Type B pancreatic cell (in vitro differentiated cells): Measurements from ENCODE around the gene CYREN. TPM values are rescaled to one million over a fixed set of nuclear protein-coding genes. Genes with fewer than 3 reads are reported as not detected.

Source experiments
- DNase-seq: peaks from one replicate; pipeline ENCODE4 v3.0.0; 2021; ENCODE audit warnings: mixed read lengths; ENCODE audit not compliant: unreplicated experiment; ENCODE audit errors: extremely low spot score
- H3K27ac Mint-ChIP-seq: 2 replicates; pipeline ENCODE4 v1.8.0; 2021; ENCODE audit warnings: mild to moderate bottlenecking, mixed read lengths
- H3K27me3 Mint-ChIP-seq: 2 replicates; pipeline ENCODE4 v1.8.0; 2021; ENCODE audit warnings: mixed read lengths
- H3K36me3 Mint-ChIP-seq: 2 replicates; pipeline ENCODE4 v1.8.0; 2021; ENCODE audit warnings: mixed read lengths
- H3K4me1 Mint-ChIP-seq: one replicate; pipeline ENCODE4 v1.8.0; 2021; ENCODE audit warnings: mixed read lengths; ENCODE audit not compliant: unreplicated experiment
- H3K4me3 Mint-ChIP-seq: 2 replicates; pipeline ENCODE4 v1.8.0; 2021; ENCODE audit warnings: mild to moderate bottlenecking, mixed read lengths
- H3K9me3 Mint-ChIP-seq: 2 replicates; pipeline ENCODE4 v1.8.0; 2021; ENCODE audit warnings: mixed read lengths
- CTCF ChIP-seq: fragments of 200-600 bp; sonication (generic); conservative IDR thresholded peaks from 2 replicates; pipeline ENCODE4 v1.5.0; 2021; ENCODE audit warnings: antibody characterized with exemption, mild to moderate bottlenecking
- total RNA-seq: library from RNA; stranded (reverse); gene quantifications from 2 replicates; pipeline ENCODE4 v1.2.1, GENCODE V29; 2021; ENCODE audit warnings: low replicate concordance

The CYREN gene
- total RNA-seq, 1 donor from 2014 or later: 51.0 TPM

GRCh38 chr7:135169964-135170273 lies 588 bp downstream of the CYREN start:
- peak overlapping the region; percentile 92 for H3K4me3 Mint-ChIP-seq
- no peak for TF ChIP-seq CTCF
- H3K9me3 Mint-ChIP-seq: no peaks in the 10 kb centered on the region
- H3K36me3 Mint-ChIP-seq: peaks cover 21% of the 10 kb centered on the region
- no peaks in the 10 kb centered on the region for H3K27me3 Mint-ChIP-seq
- H3K27ac Mint-ChIP-seq: peak overlapping the region; percentile 81
- DNase-seq: no peak
- peaks cover 26% of the 10 kb centered on the region for H3K4me1 Mint-ChIP-seq

DNA sequence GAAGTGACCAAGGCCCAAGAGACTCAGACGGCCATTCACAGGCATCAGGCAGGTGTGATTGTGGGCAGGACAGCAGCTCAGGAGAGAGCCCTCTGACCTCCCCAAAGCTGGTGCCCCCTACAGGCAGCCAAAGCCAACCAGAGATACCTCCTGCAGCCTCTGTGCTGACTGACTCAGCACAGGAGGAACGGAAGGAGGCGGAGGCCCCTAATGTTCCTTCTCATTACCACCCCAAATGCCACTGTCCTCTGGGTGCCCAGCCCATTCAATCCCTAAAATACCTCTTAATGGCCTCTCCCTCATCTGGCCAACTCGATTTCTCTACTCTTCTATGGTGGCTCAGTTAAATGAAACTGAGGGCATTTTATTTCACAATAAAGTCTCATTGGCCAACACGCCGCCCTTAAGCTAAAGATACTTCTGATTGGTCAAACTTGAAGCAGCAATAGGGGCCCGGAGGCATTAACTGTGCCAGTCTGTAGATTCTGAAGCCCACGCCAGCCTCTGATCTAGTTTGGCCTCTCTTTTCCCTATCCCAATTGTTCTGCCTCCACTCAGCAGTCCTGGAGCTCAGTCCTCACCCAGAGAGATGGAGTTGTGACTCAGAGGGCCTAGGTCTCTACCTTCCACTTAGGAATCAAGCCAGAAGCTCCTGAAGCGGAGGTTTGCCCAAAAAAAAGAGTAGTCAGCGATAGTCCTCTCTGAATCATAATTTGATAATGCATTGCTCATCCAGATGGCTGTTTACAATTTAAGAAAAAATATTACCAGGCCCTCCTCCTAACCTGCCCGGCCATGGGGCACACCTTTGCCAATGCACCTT lies 1.2 kb downstream of the CYREN start:
- Mint-ChIP-seq H3K9me3 (no peaks in the 10 kb centered on the region), H3K27ac (peak overlapping the region; percentile 81), H3K27me3 (no peaks in the 10 kb centered on the region), H3K4me1 (peaks cover 26% of the 10 kb centered on the region), H3K4me3 (peak overlapping the region; percentile 92), H3K36me3 (peaks cover 21% of the 10 kb centered on the region)
- DNase-seq: no peak
- peak; percentile 47 for TF ChIP-seq CTCF

DNA sequence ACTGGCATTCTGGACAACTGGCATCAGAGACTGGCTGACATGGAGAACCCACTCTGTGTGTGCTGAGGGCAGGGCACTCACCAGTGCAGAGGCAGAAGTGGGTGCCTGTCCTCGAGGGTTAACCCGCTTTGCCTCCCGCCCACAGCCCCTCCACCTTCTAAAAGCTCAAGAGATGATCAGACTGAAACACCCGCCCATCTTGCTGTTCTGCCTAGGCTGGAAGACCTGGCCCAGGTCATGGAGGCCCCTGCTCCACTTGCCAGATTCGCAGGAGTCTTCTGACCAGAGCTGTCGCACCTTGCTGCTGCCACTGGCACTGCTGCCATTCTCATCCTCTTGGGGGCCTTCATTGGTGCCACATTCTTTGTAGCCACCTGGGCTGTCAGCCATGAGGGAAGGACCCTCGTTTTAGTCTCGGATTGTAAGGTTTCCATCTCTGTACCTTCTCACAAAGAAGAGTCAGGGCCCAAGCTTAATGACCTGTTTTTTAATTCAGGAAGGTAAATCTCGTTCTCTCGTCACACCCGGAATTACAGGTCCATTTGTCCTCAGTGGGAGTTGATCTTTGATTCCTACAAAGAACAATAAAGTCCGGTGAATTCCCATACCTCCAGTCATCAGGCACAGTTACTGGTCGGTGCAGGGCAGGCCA lies 1.9 kb downstream of the CYREN start:
- peaks cover 27% of the 10 kb centered on the region for H3K36me3 Mint-ChIP-seq
- H3K27me3 Mint-ChIP-seq: no peaks in the 10 kb centered on the region
- no peak for DNase-seq
- H3K4me1 Mint-ChIP-seq: peaks cover 26% of the 10 kb centered on the region
- peak overlapping the region; percentile 92 for H3K4me3 Mint-ChIP-seq
- H3K27ac Mint-ChIP-seq: no peak overlapping the region
- H3K9me3 Mint-ChIP-seq: peaks cover 5% of the 10 kb centered on the region
- TF ChIP-seq CTCF: no peak

DNA sequence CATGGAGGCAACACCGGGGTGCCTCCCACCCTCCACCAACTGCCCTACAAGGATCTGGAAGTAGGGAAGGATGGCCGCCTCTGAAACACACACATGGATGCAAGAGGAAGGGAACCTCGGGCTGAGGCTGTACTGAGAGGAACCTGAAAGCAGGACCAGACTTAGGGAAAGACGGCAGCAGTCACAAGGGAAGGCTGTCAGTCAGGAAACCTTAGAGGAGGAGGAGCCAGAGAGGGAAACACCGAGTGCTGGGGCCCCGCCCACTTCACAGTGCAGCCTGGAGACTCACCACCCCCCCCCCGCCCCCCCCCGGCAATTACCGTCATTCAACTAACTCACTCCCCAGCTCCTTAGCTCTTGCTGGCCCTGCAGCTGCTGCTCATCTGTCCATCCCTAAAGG lies 2.5 kb downstream of the CYREN start:
- Mint-ChIP-seq H3K4me1 (peaks cover 26% of the 10 kb centered on the region), H3K27ac (no peak overlapping the region), H3K36me3 (peaks cover 28% of the 10 kb centered on the region), H3K9me3 (peaks cover 5% of the 10 kb centered on the region), H3K4me3 (peak overlapping the region; percentile 52), H3K27me3 (no peaks in the 10 kb centered on the region)
- TF ChIP-seq CTCF: no peak
- DNase-seq: no peak

DNA sequence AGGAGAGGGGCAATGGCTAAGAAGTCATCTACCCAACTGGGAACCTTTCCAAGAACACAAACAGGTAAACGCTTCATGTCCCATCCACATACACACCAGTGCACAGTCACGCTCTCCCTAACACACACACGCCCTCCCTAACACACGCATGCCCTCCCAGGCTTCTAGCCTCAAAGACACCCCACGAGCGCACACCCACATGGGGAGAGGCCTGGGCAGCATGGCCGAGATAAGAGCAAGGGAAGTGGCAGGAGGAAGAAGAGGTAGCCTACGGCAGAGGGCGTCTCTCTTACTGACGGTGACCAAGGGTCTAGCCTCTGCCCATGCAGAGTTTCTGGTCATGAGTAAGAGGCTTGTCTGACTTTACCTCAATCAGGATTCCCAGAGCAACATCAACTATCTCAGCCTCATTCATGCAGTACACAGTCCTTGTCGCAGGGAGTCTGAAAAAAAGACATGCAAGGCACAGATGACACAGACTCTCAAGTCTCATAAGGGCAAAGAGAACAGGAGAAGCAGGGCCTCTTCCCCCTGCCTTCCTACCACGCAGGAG lies 3.1 kb downstream of the CYREN start:
- peaks cover 5% of the 10 kb centered on the region for H3K9me3 Mint-ChIP-seq
- no peak overlapping the region for H3K27ac Mint-ChIP-seq
- no peak for DNase-seq
- no peaks in the 10 kb centered on the region for H3K27me3 Mint-ChIP-seq
- no peak for TF ChIP-seq CTCF
- peaks cover 33% of the 10 kb centered on the region for H3K36me3 Mint-ChIP-seq
- peak overlapping the region; percentile 59 for H3K4me3 Mint-ChIP-seq
- peaks cover 26% of the 10 kb centered on the region for H3K4me1 Mint-ChIP-seq
